ENCODE results near the gene TMEM179B. TPM values are rescaled to one million over a fixed set of nuclear protein-coding genes. Genes with fewer than 3 reads are reported as not detected.

TMEM179B gene
- total and polyA plus RNA-seq, 2 of the 13 experiments (the other 11 are each of a cell fraction or from before 2014, with no cell fraction given), result 24.8 to 25.7 TPM

GRCh38 chr11:62831520-62832335 lies 44.5 kb downstream of the TMEM179B start, which contains the start of gene STX5 (continued):
- peak; percentile 86; the same call in 1 of the 2 replicates for TF ChIP-seq ZNF558 (CRISPR knock-in tag; IDR thresholded peaks at IDR 0.05; ENCODE audit: borderline replicate concordance)
- peak; percentile 13; the same call in 1 of the 2 replicates for TF ChIP-seq ZBTB21 (CRISPR knock-in tag; IDR thresholded peaks at IDR 0.05)
- TF ChIP-seq ZBED4 (CRISPR knock-in tag; IDR thresholded peaks at IDR 0.05; ENCODE audit: borderline replicate concordance), result peak; percentile 60; the same call in 1 of the 2 replicates
- TF ChIP-seq ZC3H13 (CRISPR knock-in tag; IDR thresholded peaks at IDR 0.05), result 0 out of 2 replicates have a peak, but pooled peaks have one; percentile 21
- TF ChIP-seq KLF16 (CRISPR knock-in tag; IDR thresholded peaks at IDR 0.05), result peak in 1 of 2 experiments; percentile 62; a peak in 2 of 4 replicates
- TF ChIP-seq PBX3 (CRISPR knock-in tag; IDR thresholded peaks at IDR 0.05; ENCODE audit: borderline replicate concordance), result peak; percentile 33; the same call in 1 of the 2 replicates
- TF ChIP-seq SP1 (IDR thresholded peaks at IDR 0.05), result no peak
- TF ChIP-seq SP1 (CRISPR knock-in tag; IDR thresholded peaks at IDR 0.05), result peak; percentile 58
- no peak for TF ChIP-seq ZNF7 (CRISPR knock-in tag; IDR thresholded peaks at IDR 0.05)
- TF ChIP-seq MXD4 (CRISPR knock-in tag; IDR thresholded peaks at IDR 0.05), result peak; percentile 23; the same call in 1 of the 2 replicates
- TF ChIP-seq GTF3A (CRISPR knock-in tag; conservative IDR thresholded peaks at IDR 0.05), result 0 out of 2 replicates have a peak, but pooled peaks have one; percentile 48
- peak; percentile 43; the same call in 1 of the 2 replicates for TF ChIP-seq ZNF317 (CRISPR knock-in tag; IDR thresholded peaks at IDR 0.05)
- TF ChIP-seq USF2 (IDR thresholded peaks at IDR 0.05; ENCODE audit: low read depth, low read length), result peak; percentile 26; the same call in 1 of the 2 replicates
- TF ChIP-seq USF2 (CRISPR knock-in tag; IDR thresholded peaks at IDR 0.05; ENCODE audit: borderline replicate concordance), result peak; percentile 61
- TF ChIP-seq KLF6 (CRISPR knock-in tag; IDR thresholded peaks at IDR 0.05), result 0 out of 2 replicates have a peak, but pooled peaks have one; percentile 41
- TF ChIP-seq DMAP1 (CRISPR knock-in tag; IDR thresholded peaks at IDR 0.05), result peak; percentile 75; the same call in 1 of the 2 replicates
- 0 out of 2 replicates have a peak, but pooled peaks have one; percentile 52 for TF ChIP-seq ZNF20 (CRISPR knock-in tag; IDR thresholded peaks at IDR 0.05)
- no peak for TF ChIP-seq ZNF720 (CRISPR knock-in tag; IDR thresholded peaks at IDR 0.05)
- no peak for TF ChIP-seq MAFK (conservative IDR thresholded peaks at IDR 0.05 in 1 of 2, IDR thresholded peaks at IDR 0.05 in 1 of 2; ENCODE audit: low read length in 2 of 2)
- TF ChIP-seq POLR2AphosphoS5 (IDR thresholded peaks at IDR 0.05; ENCODE audit: low read depth, low read length), result peak; percentile 81
- peak; percentile 94 for TF ChIP-seq PBX2 (CRISPR knock-in tag; IDR thresholded peaks at IDR 0.05)
- no peak for TF ChIP-seq NR2F1 (CRISPR knock-in tag; IDR thresholded peaks at IDR 0.05)
